NCI-H1092 (cell line): ENCODE measurements around the gene OPN1MW2.
"Not testable (repeated sequence)": the region's sequence is repeated elsewhere in the genome, so short reads cannot be mapped to it uniquely, and the experiment has no call there.

Experiments used
- DNase-seq: peaks from one replicate; lab custom pipeline; 2025; lab: John Stamatoyannopoulos, UW

OPN1MW2 gene

GRCh38 chrX:154269245-154269644 lies 49.7 kb downstream of the OPN1MW2 start:
- DNase-seq = not testable (repeated sequence)
